Activated CD4-positive, CD25-positive, alpha-beta regulatory T cell treated with anti-CD3 and anti-CD28 coated beads, Interleukin-2, amount 50 U/mL, for 72 hours (primary cell): Measurements from ENCODE around the gene TTBK1.

Experiments used
- DNase-seq: peaks from one replicate; pipeline ENCODE4 v3.0.0; 2021

Gene TTBK1

DNA sequence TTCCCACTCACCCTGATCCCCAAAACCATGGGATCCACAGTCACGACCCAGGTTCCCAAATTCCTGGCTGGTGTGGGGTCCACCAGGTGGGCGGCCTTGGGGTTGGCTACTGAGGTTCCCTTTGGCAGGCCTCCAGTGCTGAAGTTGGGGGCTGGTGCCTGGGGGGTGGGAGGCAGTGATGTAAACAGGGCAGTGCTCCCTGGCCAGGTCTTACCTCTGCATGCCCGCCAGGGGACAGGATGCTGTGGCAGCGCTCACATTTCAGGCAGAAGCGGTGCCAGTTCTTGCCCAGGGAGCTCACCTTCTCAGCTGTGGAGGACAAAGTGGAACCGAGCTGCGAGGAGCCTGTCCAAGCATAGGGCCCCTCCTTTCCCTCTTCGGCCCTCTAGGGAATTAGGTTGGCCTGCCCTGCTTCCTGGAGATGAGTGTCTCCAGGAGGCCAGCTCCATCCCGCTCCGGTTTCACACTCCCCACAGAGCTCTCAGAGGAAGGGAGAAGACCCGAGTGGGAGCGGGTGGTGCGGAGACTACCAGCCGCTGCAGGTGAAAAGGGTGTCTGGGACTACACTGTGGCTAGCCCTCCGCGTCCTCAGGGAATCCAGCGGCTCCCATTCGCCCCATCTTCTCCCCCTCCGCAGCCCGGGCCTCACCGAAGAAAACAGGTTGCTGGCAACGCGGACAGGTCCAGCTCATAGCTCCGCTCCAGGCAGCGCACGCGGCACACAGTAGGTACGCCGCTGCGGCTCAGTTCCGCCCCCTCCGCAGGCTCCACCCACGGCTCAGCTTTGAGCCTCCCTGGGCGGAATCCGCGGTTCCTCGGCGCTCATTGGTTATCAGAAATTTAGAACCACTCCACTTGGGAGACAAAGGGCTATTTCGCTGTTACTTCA is 65.1 kb downstream of the TTBK1 start, which contains the start of gene CRIP3:
Gene CRIP3 (minus strand): TSS at position 726 of the 889 bp plus-strand sequence. CDS start 34 bp downstream, at position 692.
- peak; percentile 70 for DNase-seq

DNA sequence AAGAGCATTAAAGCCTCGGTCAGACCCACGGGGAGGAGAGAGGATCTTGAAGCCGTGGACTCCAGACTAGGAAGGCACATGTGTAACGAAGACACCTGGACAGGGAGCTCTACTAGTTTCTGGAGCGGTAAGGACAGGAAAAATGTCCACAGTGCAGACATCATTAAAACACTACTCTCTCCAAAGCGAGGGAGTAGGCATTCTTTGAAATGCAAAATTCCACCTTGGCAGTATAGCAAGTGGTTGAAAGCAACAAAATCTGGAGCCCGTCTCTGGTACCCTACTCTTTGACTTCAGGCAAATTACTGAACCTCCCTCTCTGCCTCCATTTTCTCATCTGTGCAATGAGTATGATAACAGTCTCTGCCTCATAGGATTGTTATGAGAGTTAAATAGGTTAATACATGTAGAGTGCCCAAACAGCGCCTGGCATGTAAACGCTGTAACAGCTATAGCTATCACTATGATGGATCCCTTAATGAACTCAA is 65.8 kb downstream of the TTBK1 start:
- DNase-seq: no peak

GRCh38 chr6:43310134-43310533 is 66.9 kb downstream of the TTBK1 start:
- no peak for DNase-seq

GRCh38 chr6:43310624-43311023 is 67.3 kb downstream of the TTBK1 start:
- DNase-seq: no peak

- DNase-seq: no peak
Measured at GRCh38 chr6:43311666-43312065, 68.4 kb downstream of the TTBK1 start.

DNA sequence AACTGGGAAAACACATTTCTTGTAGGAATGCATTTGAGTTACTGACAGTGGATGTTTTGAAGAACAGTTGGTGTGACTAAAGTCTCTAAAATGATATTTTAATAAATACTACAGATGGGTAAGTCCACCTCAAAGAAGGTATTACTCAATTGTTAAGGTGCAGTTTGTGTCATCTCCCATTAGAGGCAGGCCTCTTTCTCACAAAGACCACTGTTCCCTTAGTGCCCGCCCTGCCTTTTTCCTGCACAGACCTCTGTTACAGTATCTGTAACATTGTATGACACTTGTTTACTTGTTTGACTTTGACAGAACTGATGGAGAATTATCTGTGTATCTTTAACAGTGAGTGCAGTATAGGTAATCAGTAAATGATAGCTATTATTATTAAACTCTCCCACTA is 70.5 kb downstream of the TTBK1 start:
- DNase-seq: no peak

DNA sequence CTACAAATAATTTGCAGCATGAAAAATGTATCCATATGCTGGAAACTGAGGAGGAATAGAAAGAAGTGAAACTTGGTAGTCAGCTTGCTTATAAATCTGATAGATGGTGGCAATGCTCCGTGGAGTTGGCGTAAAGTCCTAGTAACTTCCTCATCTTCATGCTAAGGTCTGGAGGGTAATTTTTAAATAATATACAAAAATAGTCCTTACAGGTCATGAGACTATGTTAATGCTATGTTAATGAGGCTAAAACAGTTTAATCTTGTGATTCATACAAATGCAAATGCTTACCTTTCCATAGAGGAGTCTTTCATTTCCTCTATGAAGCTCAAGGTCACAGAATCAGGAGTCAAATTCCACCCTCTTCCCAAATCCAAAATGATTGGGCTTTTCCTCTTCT is 74.7 kb downstream of the TTBK1 start:
- DNase-seq: no peak

DNA sequence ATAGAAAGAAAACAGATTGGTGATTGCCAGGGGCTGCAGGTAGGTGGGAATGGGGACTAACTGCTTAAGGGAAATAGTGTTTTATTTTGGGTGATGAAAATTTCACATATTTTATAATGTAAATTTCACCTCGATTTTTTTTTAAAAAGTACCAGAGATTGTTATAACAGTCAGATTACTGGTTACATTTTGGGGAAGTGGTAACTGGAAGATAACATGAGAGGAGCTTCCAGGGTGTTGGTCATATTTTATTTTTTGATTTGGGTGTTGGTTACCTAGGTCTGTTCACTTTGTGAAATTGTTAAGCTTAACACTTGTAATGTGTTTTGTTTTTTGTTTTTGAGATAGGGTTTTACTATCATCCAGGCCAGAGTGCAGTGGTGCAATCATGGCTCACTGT is 82.6 kb downstream of the TTBK1 start:
- no peak for DNase-seq

GRCh38 chr6:43328528-43328927 is 85.2 kb downstream of the TTBK1 start:
- no peak for DNase-seq

- DNase-seq: no peak
Measured at GRCh38 chr6:43331470-43331869, 88.2 kb downstream of the TTBK1 start.

- no peak for DNase-seq
Measured at GRCh38 chr6:43331891-43332290, 88.6 kb downstream of the TTBK1 start.

DNA sequence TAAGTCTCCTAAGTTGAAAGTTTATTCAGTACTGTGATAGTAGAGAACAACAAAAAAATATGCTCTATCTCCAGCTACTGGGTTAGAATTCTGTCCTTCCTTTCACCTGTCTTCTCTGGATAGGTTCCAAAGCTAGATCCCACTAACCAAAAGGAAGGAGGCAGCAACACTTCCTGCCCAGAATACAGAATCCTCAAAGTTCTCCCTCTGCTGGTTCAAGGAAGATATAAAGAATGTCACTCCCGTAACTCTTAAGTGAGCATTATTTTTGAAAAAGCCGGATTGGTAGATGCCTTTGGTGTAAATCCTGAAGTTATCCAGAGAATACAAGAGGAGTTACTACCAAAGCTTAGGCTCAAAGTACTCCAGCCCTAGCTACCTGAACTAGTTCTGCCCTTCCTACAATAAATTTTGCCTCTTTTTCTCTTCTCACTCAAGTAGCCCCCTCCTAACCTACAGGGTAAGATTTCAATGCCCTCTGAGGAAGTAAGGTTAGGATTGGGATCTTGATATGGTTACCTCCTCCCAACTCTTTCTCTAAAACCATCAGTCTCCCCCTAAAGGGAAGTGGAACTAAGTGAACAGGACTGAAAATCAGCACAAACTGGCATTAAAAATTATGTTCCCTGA is 91.3 kb downstream of the TTBK1 start:
- no peak for DNase-seq

GRCh38 chr6:43335469-43335868 is 92.2 kb downstream of the TTBK1 start:
- DNase-seq: no peak

DNA sequence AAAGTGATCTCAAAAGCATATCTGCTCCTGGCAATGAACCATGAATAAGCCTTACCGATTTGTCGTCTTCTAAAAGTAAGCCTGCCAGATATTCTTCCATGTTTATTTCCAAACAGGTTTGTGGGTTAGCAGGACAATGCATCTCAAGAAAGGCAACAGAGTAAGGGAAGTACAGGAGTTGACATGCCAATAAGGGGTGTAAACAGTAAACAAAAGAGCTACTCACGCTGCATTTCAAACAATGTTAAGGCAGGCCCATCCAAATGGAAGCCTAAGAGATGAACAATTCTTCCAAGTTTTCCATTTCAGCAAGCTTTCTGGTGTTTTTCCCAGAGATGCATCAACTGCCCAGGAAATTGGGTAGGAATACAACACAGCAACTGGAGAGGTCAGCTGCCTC is 93.1 kb downstream of the TTBK1 start:
- no peak for DNase-seq
